ENCODE data around the gene FHIT. TPM values are rescaled to one million over a fixed set of nuclear protein-coding genes. Genes with fewer than 3 reads are reported as not detected.

The FHIT gene
- total and polyA plus RNA-seq, 4 donors: 2.6 to 21.3 (median 8.7) TPM

DNA sequence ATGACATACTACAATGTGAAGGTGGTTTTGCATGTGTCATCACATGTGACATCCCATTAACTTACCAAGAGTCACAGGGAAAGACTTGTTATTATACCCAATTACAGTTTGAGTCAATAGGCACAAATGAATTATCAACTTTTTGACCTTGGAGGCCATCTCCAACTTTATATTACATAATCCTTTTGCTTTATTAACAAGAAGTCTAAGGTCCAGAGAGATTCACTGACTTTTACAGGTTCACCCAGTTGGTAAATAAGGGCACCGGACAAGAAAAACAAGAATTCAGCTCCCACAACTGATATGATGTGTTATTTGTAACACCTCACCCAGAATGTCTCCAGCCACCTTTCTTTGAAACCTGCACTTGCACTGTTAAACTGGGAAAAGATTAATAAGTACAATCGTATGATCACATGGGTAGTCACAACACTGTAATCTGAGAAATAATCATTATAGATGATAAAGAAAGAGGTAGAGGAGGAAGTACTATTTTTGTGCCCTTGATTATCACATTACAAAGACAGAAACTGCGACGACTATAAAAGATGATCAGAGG is 928.9 kb downstream of the FHIT start:
- Histone ChIP-seq H3K4me1 (ENCODE audit: control insufficient read depth in 5 of 5, insufficient read depth in 5 of 5, low read length in 5 of 5) (peaks cover 0 to 10% (median 0%) of the 10 kb centered on the region in 5 donors), H3K36me3 (ENCODE audit: control insufficient read depth in 4 of 4, insufficient read depth in 4 of 4, low read length in 4 of 4) (no peaks in the 10 kb centered on the region), H3K4me3 (no peak overlapping the region), H3K27me3 (ENCODE audit: control insufficient read depth in 3 of 3, insufficient read depth in 3 of 3, low read length in 2 of 3) (no peaks in the 10 kb centered on the region), H3K27ac (ENCODE audit: low read depth in 1 of 2, low read length in 1 of 2) (no peak overlapping the region), H3K9me3 (ENCODE audit: control insufficient read depth in 4 of 4, insufficient read depth in 3 of 4, low read length in 3 of 4) (no peaks in the 10 kb centered on the region), H3K9ac (ENCODE audit: insufficient read depth in 1 of 2, low read length in 2 of 2) (no peak overlapping the region)
- DNase-seq (no peak), ATAC-seq (ENCODE audit: insufficient read depth, low FRiP score) (peak; percentile 16)
- 70 to 77% methylated on average over 4 of the region's 4 CpGs for WGBS, 2 donors
- TF ChIP-seq CTCF (IDR thresholded peaks at IDR 0.05; ENCODE audit: control extremely low read depth, extremely low read depth): no peak

DNA sequence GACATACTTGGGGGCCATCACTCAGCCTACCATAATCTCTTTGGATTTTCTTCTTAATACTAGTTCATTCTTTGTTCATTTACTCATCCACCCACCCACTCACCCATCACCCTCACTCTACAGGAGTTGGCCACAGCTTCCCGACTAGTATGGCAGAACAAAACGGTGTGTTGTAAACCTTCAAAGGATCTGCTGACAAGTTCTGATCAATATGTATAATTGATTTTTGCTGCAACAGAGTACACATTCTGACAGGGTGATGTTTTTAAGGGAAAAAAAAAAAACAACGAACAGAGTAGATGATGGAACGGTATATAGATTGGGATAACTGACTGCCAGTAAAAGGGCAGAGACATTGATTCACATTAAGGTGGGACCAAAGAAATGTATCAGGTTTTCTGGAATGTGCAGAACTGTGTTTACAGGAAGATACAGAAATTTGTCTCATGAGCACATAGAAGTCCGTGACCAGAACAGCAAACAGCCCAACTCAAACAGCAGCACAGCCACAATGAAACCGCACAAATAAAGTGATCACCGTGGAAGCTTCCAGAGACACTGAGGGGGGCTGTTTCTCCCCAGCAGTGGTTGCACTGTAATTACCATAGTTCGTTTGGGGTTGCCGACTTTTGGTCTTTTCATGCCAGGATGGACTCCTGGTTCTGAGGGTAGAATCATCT is 931.9 kb downstream of the FHIT start:
- no peak overlapping the region for H3K4me3 ChIP-seq
- TF ChIP-seq CTCF (IDR thresholded peaks at IDR 0.05; ENCODE audit: control extremely low read depth, extremely low read depth): no peak
- no peaks in the 10 kb centered on the region for H3K9me3 ChIP-seq (ENCODE audit: control insufficient read depth in 4 of 4, insufficient read depth in 3 of 4, low read length in 3 of 4)
- H3K4me1 ChIP-seq (ENCODE audit: control insufficient read depth in 5 of 5, insufficient read depth in 5 of 5, low read length in 5 of 5): peaks cover 0 to 18% (median 0%) of the 10 kb centered on the region in 5 donors
- H3K27me3 ChIP-seq (ENCODE audit: control insufficient read depth in 3 of 3, insufficient read depth in 3 of 3, low read length in 2 of 3): no peaks in the 10 kb centered on the region
- no peak overlapping the region for H3K27ac ChIP-seq (ENCODE audit: low read depth in 1 of 2, low read length in 1 of 2)
- WGBS, 2 donors: 92 to 96% methylated on average over 9 of the region's 9 CpGs
- H3K9ac ChIP-seq (ENCODE audit: insufficient read depth in 1 of 2, low read length in 2 of 2): no peak overlapping the region
- ATAC-seq (ENCODE audit: insufficient read depth, low FRiP score): no peak
- H3K36me3 ChIP-seq (ENCODE audit: control insufficient read depth in 4 of 4, insufficient read depth in 4 of 4, low read length in 4 of 4): no peaks in the 10 kb centered on the region
- DNase-seq: no peak

DNA sequence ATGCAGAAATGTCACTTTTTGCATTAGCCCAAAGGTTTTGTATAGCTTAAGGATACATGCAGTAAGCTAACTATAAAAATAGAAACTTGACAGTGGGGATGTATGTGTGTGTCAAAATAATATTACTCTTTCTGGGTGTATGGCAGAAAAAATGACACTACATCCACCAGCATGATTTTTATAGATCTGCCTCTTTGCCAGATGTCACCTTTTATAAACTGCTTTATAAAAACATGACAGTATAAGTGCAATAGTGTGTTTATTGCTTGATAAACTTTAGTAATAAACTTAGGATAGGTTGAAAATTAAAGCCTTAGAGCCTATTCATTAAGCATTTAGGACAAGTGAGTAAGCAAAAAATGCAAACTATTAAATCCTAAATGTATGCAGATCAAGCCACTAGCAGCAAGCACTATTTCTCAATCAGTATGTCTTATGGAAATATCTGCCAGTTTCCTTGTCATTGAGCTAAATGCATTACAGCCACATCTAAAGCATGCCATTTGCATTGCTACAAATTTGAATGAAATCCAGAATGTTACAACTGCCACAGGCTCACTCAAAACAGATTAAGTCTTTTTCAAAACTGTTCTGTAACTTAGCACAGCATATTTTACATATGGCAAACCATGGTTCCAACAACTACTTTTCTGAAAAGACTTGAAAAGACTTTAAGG is 935.0 kb downstream of the FHIT start:
- Histone ChIP-seq H3K27ac (ENCODE audit: low read depth in 1 of 2, low read length in 1 of 2) (no peak overlapping the region), H3K27me3 (ENCODE audit: control insufficient read depth in 3 of 3, insufficient read depth in 3 of 3, low read length in 2 of 3) (no peaks in the 10 kb centered on the region), H3K4me1 (ENCODE audit: control insufficient read depth in 5 of 5, insufficient read depth in 5 of 5, low read length in 5 of 5) (peaks cover 0 to 31% (median 13%) of the 10 kb centered on the region in 5 donors), H3K4me3 (no peak overlapping the region), H3K9me3 (ENCODE audit: control insufficient read depth in 4 of 4, insufficient read depth in 3 of 4, low read length in 3 of 4) (no peaks in the 10 kb centered on the region), H3K36me3 (ENCODE audit: control insufficient read depth in 4 of 4, insufficient read depth in 4 of 4, low read length in 4 of 4) (no peaks in the 10 kb centered on the region), H3K9ac (ENCODE audit: insufficient read depth in 1 of 2, low read length in 2 of 2) (no peak overlapping the region)
- ATAC-seq (ENCODE audit: insufficient read depth, low FRiP score) (no peak), DNase-seq (peak in 2 of 3 donors; percentile 81 to 84)
- no peak for TF ChIP-seq CTCF (IDR thresholded peaks at IDR 0.05; ENCODE audit: control extremely low read depth, extremely low read depth)

Data from lung (tissue), 12 donors.